Measurements from ENCODE around the gene GDF15.
A peak's percentile ranks its signal among the peaks of the same experiment; 100 is the strongest.

The GDF15 gene

GRCh38 chr19:18406749-18407148 lies 20.8 kb downstream of the GDF15 start:
- Histone ChIP-seq H4K20me1 (ENCODE audit: insufficient read depth, low read length) (no peaks in the 10 kb centered on the region), H2AFZ (ENCODE audit: low read depth, low read length) (no peak overlapping the region), H3K4me1 (ENCODE audit: insufficient read depth, low read length) (no peaks in the 10 kb centered on the region), H3K9me3 (ENCODE audit: insufficient read depth, low read length, severe bottlenecking) (no peaks in the 10 kb centered on the region), H3K9ac (ENCODE audit: low read depth, low read length) (no peak overlapping the region), H3K4me2 (ENCODE audit: insufficient read depth, low read length) (no peak overlapping the region), H3K36me3 (ENCODE audit: insufficient read depth, low read length) (no peaks in the 10 kb centered on the region), H3K4me3 (ENCODE audit: low read depth in 1 of 2, low read length in 2 of 2) (no peak overlapping the region), H3K79me2 (ENCODE audit: insufficient read depth, low read length) (no peaks in the 10 kb centered on the region), H3K27ac (ENCODE audit: low read length) (no peak overlapping the region), H3K27me3 (ENCODE audit: insufficient read depth, low read length, poor library complexity) (no peaks in the 10 kb centered on the region)
- TF ChIP-seq CTCF (IDR thresholded peaks at IDR 0.05; ENCODE audit: borderline replicate concordance, extremely low read depth, low read length, poor library complexity, severe bottlenecking), result no peak
- no peak for TF ChIP-seq EZH2 (IDR thresholded peaks at IDR 0.05; ENCODE audit: borderline replicate concordance, low read depth, low read length, severe bottlenecking)
- no peak for DNase-seq
- ATAC-seq (ENCODE audit: insufficient read depth, low read depth), result no peak

DNA sequence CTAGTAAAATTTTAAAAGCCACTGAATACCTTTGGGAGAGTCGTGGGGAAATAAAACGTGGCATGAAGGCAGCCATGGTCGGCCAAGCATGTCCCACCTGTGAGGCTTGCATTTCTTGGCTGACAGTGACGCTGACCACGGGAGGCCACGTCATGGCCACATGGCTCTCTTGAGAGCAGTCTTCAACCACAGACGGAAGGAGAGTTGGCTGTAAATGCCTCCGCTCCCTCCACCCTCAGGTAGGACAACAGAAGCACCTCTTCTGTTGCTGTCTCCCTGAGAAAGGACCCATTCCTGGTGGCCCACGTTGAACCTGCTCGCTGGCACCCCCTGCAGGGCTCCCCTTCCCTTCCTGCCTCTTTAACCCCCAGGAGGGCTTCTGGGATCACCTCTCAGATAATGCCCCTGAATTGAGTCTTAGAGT lies 22.1 kb downstream of the GDF15 start:
- DNase-seq, result peak; percentile 50
- Histone ChIP-seq H3K4me1 (ENCODE audit: insufficient read depth, low read length) (no peaks in the 10 kb centered on the region), H3K9ac (ENCODE audit: low read depth, low read length) (no peak overlapping the region), H4K20me1 (ENCODE audit: insufficient read depth, low read length) (no peaks in the 10 kb centered on the region), H2AFZ (ENCODE audit: low read depth, low read length) (no peak overlapping the region), H3K4me3 (ENCODE audit: low read depth in 1 of 2, low read length in 2 of 2) (no peak overlapping the region), H3K4me2 (ENCODE audit: insufficient read depth, low read length) (no peak overlapping the region), H3K27me3 (ENCODE audit: insufficient read depth, low read length, poor library complexity) (no peaks in the 10 kb centered on the region), H3K36me3 (ENCODE audit: insufficient read depth, low read length) (no peaks in the 10 kb centered on the region), H3K27ac (ENCODE audit: low read length) (no peak overlapping the region), H3K79me2 (ENCODE audit: insufficient read depth, low read length) (no peaks in the 10 kb centered on the region), H3K9me3 (ENCODE audit: insufficient read depth, low read length, severe bottlenecking) (no peaks in the 10 kb centered on the region)
- 0 out of 3 replicates have a peak, but pooled peaks have one; percentile 43 for ATAC-seq (ENCODE audit: insufficient read depth, low read depth)
- TF ChIP-seq EZH2 (IDR thresholded peaks at IDR 0.05; ENCODE audit: borderline replicate concordance, low read depth, low read length, severe bottlenecking) (no peak), CTCF (IDR thresholded peaks at IDR 0.05; ENCODE audit: borderline replicate concordance, extremely low read depth, low read length, poor library complexity, severe bottlenecking) (peak; percentile 64)

GRCh38 chr19:18412610-18413239 lies 26.8 kb downstream of the GDF15 start:
- Histone ChIP-seq H2AFZ (ENCODE audit: low read depth, low read length) (no peak overlapping the region), H3K9me3 (ENCODE audit: insufficient read depth, low read length, severe bottlenecking) (no peaks in the 10 kb centered on the region), H3K4me1 (ENCODE audit: insufficient read depth, low read length) (peaks cover 39% of the 10 kb centered on the region), H3K36me3 (ENCODE audit: insufficient read depth, low read length) (no peaks in the 10 kb centered on the region), H3K27me3 (ENCODE audit: insufficient read depth, low read length, poor library complexity) (peaks cover 23% of the 10 kb centered on the region), H3K79me2 (ENCODE audit: insufficient read depth, low read length) (no peaks in the 10 kb centered on the region), H3K4me2 (ENCODE audit: insufficient read depth, low read length) (no peak overlapping the region), H3K9ac (ENCODE audit: low read depth, low read length) (no peak overlapping the region), H3K27ac (ENCODE audit: low read length) (no peak overlapping the region), H3K4me3 (ENCODE audit: low read depth in 1 of 2, low read length in 2 of 2) (no peak overlapping the region), H4K20me1 (ENCODE audit: insufficient read depth, low read length) (no peaks in the 10 kb centered on the region; the same call in 1 of the 2 replicates)
- ATAC-seq (ENCODE audit: insufficient read depth, low read depth) (no peak), DNase-seq (no peak)
- TF ChIP-seq CTCF (IDR thresholded peaks at IDR 0.05; ENCODE audit: borderline replicate concordance, extremely low read depth, low read length, poor library complexity, severe bottlenecking) (no peak), EZH2 (IDR thresholded peaks at IDR 0.05; ENCODE audit: borderline replicate concordance, low read depth, low read length, severe bottlenecking) (no peak)
